H9 (cell line): ENCODE data around the gene RELCH. TPM values are rescaled to one million over a fixed set of nuclear protein-coding genes. Genes with fewer than 3 reads are reported as not detected.

ENCODE experiments used
- DNase-seq: peaks from one replicate; pipeline ENCODE4 v3.0.0-alpha.2; 2017
- H2AFZ ChIP-seq: one replicate; pipeline ENCODE4 v1.6.1; 2013; ENCODE audit warnings: mild to moderate bottlenecking, low read length, control low read depth, moderate library complexity
- H2AK5ac ChIP-seq: 2 replicates; pipeline ENCODE4 v1.6.1; 2013; ENCODE audit warnings: low read length, control low read depth, mixed read lengths; ENCODE audit not compliant: insufficient read length
- H2BK120ac ChIP-seq: one replicate; pipeline ENCODE4 v1.6.1; 2013; ENCODE audit warnings: low read depth, mild to moderate bottlenecking, low read length, control low read depth, inconsistent platforms; ENCODE audit not compliant: poor library complexity, severe bottlenecking
- H2BK12ac ChIP-seq: 2 replicates; pipeline ENCODE4 v1.6.1; 2013; ENCODE audit warnings: low read length, control low read depth, mixed read lengths, low read depth; ENCODE audit not compliant: insufficient read length
- H2BK15ac ChIP-seq: 2 replicates; pipeline ENCODE4 v1.6.1; 2013; ENCODE audit warnings: low read depth, low read length, control low read depth
- H2BK20ac ChIP-seq: one replicate; pipeline ENCODE4 v1.6.1; 2013; ENCODE audit warnings: low read depth, mild to moderate bottlenecking, low read length, control low read depth, inconsistent platforms; ENCODE audit not compliant: poor library complexity, severe bottlenecking
- H2BK5ac ChIP-seq: 2 replicates; pipeline ENCODE4 v1.6.1; 2013; ENCODE audit warnings: low read length, control low read depth, mixed read lengths; ENCODE audit not compliant: insufficient read length
- H3K14ac ChIP-seq: 2 replicates; pipeline ENCODE4 v1.6.1; 2013; ENCODE audit warnings: low read length, control low read depth; ENCODE audit not compliant: insufficient read depth
- H3K18ac ChIP-seq: 2 replicates; pipeline ENCODE4 v1.6.1; 2013; ENCODE audit warnings: low read depth, mild to moderate bottlenecking, mixed read lengths, low read length, control low read depth; ENCODE audit not compliant: insufficient read length
- H3K23ac ChIP-seq: 2 replicates; pipeline ENCODE4 v1.6.1; 2013; ENCODE audit warnings: low read length, control low read depth, mixed read lengths, low read depth; ENCODE audit not compliant: insufficient read length
- H3K23me2 ChIP-seq: 2 replicates; pipeline ENCODE4 v1.6.1; 2013; ENCODE audit warnings: low read depth, mild to moderate bottlenecking, mixed read lengths, low read length, control low read depth; ENCODE audit not compliant: insufficient read length, poor library complexity, severe bottlenecking
- H3K27ac ChIP-seq: 2 replicates; pipeline ENCODE4 v1.5.1; 2013; ENCODE audit warnings: low read length, control low read depth, mixed read lengths, low read depth; ENCODE audit not compliant: insufficient read length
- H3K27me3 ChIP-seq: 2 replicates; pipeline ENCODE4 v1.6.1; 2013; ENCODE audit warnings: low read length, control low read depth, inconsistent platforms; ENCODE audit not compliant: insufficient read depth
- H3K4ac ChIP-seq: 2 replicates; pipeline ENCODE4 v1.6.1; 2013; ENCODE audit warnings: low read depth, mild to moderate bottlenecking, control low read depth, inconsistent platforms, low read length, moderate library complexity
- H3K4me1 ChIP-seq: 2 replicates; pipeline ENCODE4 v1.6.1; 2013; ENCODE audit warnings: low read length, control low read depth, inconsistent platforms; ENCODE audit not compliant: insufficient read depth
- H3K4me2 ChIP-seq: 2 replicates; pipeline ENCODE4 v1.6.1; 2013; ENCODE audit warnings: low read length, control low read depth, mixed read lengths; ENCODE audit not compliant: insufficient read length, insufficient read depth
- H3K56ac ChIP-seq: 2 replicates; pipeline ENCODE4 v1.6.1; 2013; ENCODE audit warnings: low read depth, mild to moderate bottlenecking, mixed read lengths, low read length, control low read depth; ENCODE audit not compliant: insufficient read length
- H3K79me1 ChIP-seq: 2 replicates; pipeline ENCODE4 v1.6.1; 2013; ENCODE audit warnings: low read depth, mild to moderate bottlenecking, moderate library complexity, low read length, control low read depth, inconsistent platforms; ENCODE audit not compliant: insufficient read depth, poor library complexity, severe bottlenecking
- H3K79me2 ChIP-seq: 2 replicates; pipeline ENCODE4 v1.6.1; 2013; ENCODE audit warnings: low read length, control low read depth, inconsistent platforms; ENCODE audit not compliant: insufficient read depth
- H3K9ac ChIP-seq: 2 replicates; pipeline ENCODE4 v1.6.1; 2013; ENCODE audit warnings: low read length, control low read depth, mixed read lengths; ENCODE audit not compliant: insufficient read length; ENCODE audit errors: extremely low read depth
- H3K9me3 ChIP-seq: one replicate; pipeline ENCODE4 v1.6.1; 2013; ENCODE audit warnings: low read depth, low read length, inconsistent platforms; ENCODE audit not compliant: control insufficient read depth
- H3T11ph ChIP-seq: one replicate; pipeline ENCODE4 v1.6.1; 2013; ENCODE audit warnings: mild to moderate bottlenecking, low read length, control low read depth, inconsistent platforms
- H4K20me1 ChIP-seq: one replicate; pipeline ENCODE4 v1.6.1; 2013; ENCODE audit not compliant: control insufficient read depth, insufficient read length, insufficient read depth
- H4K5ac ChIP-seq: 2 replicates; pipeline ENCODE4 v1.6.1; 2013; ENCODE audit warnings: low read depth, mild to moderate bottlenecking, mixed read lengths, low read length, control low read depth; ENCODE audit not compliant: insufficient read length
- H4K8ac ChIP-seq: replicated peaks from 2 replicates; pipeline ENCODE4 v1.6.1; 2013; ENCODE audit warnings: low read length, control low read depth, mixed read lengths, low read depth; ENCODE audit not compliant: insufficient read length
- H4K91ac ChIP-seq: 2 replicates; pipeline ENCODE4 v1.6.1; 2013; ENCODE audit warnings: low read depth, mild to moderate bottlenecking, moderate library complexity, mixed read lengths, low read length, control low read depth; ENCODE audit not compliant: insufficient read length
- H3K27ac Mint-ChIP-seq, 3 experiments: 2 replicates in 2 of 3; 3 replicates in 1 of 3; pipeline ENCODE4 v1.8.0; 2020 to 2021; ENCODE audit warnings: mixed read lengths in 3 of 3, mild to moderate bottlenecking in 1 of 3, moderate library complexity in 1 of 3
- H3K27me3 Mint-ChIP-seq: 2 replicates; pipeline ENCODE4 v1.8.0; 2021; ENCODE audit warnings: low read depth, mild to moderate bottlenecking, moderate library complexity, mixed read lengths
- H3K36me3 Mint-ChIP-seq, 3 experiments: 2 replicates in 2 of 3; 3 replicates in 1 of 3; pipeline ENCODE4 v1.8.0; 2020 to 2021; ENCODE audit warnings: low read depth in 3 of 3, mixed read lengths in 3 of 3; ENCODE audit not compliant: insufficient read depth in 1 of 3
- H3K4me1 Mint-ChIP-seq, 2 experiments: 2 replicates each; pipeline ENCODE4 v1.8.0; 2020; ENCODE audit warnings: mixed read lengths in 2 of 2
- H3K4me3 Mint-ChIP-seq, 2 experiments: 2 replicates in 1 of 2; 3 replicates in 1 of 2; pipeline ENCODE4 v1.8.0; 2020 to 2021; ENCODE audit warnings: mild to moderate bottlenecking in 2 of 2, mixed read lengths in 2 of 2, moderate library complexity in 1 of 2
- H3K9me3 Mint-ChIP-seq, 2 experiments: 2 replicates in 1 of 2; 3 replicates in 1 of 2; pipeline ENCODE4 v1.8.0; 2020; ENCODE audit warnings: mild to moderate bottlenecking in 2 of 2, mixed read lengths in 2 of 2, moderate library complexity in 1 of 2
- WGBS: extraction: QIAGEN DNeasy Blood & Tissue Kit; methylation state at CpG from one replicate; pipeline ENCODE4 v1.1.7; 2013; ENCODE audit warnings: missing lambda C conversion rate, low lambda C conversion rate, mixed read lengths; ENCODE audit not compliant: insufficient read length; ENCODE audit errors: extremely low coverage; 5-methylcytosine and 5-hydroxymethylcytosine counted together
- total RNA-seq: library from RNA; stranded (reverse); gene quantifications from 2 replicates; pipeline ENCODE4 v1.2.1, GENCODE V29; 2021
- TF ChIP-seq, protein P1 (sequence below): fragments of 200-600 bp; sonication (generic); conservative IDR thresholded peaks from 3 replicates; pipeline ENCODE4 v1.8.0; 2021; ENCODE audit warnings: antibody characterized with exemption, mild to moderate bottlenecking

The RELCH gene
- total RNA-seq, 1 experiment from 2014 or later: 32.3 TPM

DNA sequence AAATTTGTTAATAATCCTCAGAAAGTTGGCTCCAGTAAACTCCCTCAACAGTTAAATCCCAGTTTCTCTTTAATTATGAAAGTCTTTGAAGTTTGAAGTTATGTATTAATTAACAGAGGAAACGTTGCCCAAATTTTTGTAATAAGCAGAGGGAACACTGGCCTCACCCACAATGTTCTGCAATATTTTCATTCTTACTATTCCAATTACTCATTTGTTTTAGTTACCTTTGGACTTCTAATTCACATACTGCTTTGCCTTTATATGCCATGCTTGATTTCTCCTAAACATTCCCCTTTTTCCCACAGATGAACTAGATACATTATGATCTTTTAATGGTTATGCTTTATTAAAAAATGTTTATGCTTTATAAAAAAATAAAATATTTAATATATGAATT, 61.3 kb downstream of the RELCH start:
- H2AFZ ChIP-seq: no peak overlapping the region
- no peak for DNase-seq
- TF ChIP-seq, protein P1, sequence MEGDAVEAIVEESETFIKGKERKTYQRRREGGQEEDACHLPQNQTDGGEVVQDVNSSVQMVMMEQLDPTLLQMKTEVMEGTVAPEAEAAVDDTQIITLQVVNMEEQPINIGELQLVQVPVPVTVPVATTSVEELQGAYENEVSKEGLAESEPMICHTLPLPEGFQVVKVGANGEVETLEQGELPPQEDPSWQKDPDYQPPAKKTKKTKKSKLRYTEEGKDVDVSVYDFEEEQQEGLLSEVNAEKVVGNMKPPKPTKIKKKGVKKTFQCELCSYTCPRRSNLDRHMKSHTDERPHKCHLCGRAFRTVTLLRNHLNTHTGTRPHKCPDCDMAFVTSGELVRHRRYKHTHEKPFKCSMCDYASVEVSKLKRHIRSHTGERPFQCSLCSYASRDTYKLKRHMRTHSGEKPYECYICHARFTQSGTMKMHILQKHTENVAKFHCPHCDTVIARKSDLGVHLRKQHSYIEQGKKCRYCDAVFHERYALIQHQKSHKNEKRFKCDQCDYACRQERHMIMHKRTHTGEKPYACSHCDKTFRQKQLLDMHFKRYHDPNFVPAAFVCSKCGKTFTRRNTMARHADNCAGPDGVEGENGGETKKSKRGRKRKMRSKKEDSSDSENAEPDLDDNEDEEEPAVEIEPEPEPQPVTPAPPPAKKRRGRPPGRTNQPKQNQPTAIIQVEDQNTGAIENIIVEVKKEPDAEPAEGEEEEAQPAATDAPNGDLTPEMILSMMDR: no peak
- H3K9me3 ChIP-seq: no peaks in the 10 kb centered on the region
- H3K27ac ChIP-seq: no peak overlapping the region
- Mint-ChIP-seq H3K36me3 (peaks cover 0 to 9% (median 8%) of the 10 kb centered on the region in 3 experiments; a peak in 5 of 7 replicates), H3K4me1 (no peaks in the 10 kb centered on the region), H3K9me3 (no peaks in the 10 kb centered on the region), H3K27ac (no peak overlapping the region), H3K4me3 (no peak overlapping the region), H3K27me3 (no peaks in the 10 kb centered on the region)
- no peaks in the 10 kb centered on the region for H3K79me2 ChIP-seq
- H3K23ac ChIP-seq: no peak overlapping the region
- H3K23me2 ChIP-seq: no peaks in the 10 kb centered on the region
- H3K18ac ChIP-seq: no peak overlapping the region
- no peak overlapping the region for H3T11ph ChIP-seq
- H3K4me1 ChIP-seq: no peaks in the 10 kb centered on the region
- no peak overlapping the region for H4K5ac ChIP-seq
- no peaks in the 10 kb centered on the region for H3K27me3 ChIP-seq
- no peak overlapping the region for H2BK120ac ChIP-seq
- no peak overlapping the region for H4K91ac ChIP-seq
- WGBS: no CpG with 5 or more reads among the region's 1 CpG
- H4K20me1 ChIP-seq: no peaks in the 10 kb centered on the region
- H3K56ac ChIP-seq: no peak overlapping the region
- no peak overlapping the region for H3K4me2 ChIP-seq
- H3K4ac ChIP-seq: no peak overlapping the region
- H3K79me1 ChIP-seq: no peaks in the 10 kb centered on the region
- no peak overlapping the region for H2BK15ac ChIP-seq
- no peak overlapping the region for H3K14ac ChIP-seq
- H2BK5ac ChIP-seq: no peak overlapping the region
- H2BK12ac ChIP-seq: no peak overlapping the region
- no peak overlapping the region for H4K8ac ChIP-seq
- H3K9ac ChIP-seq: no peak overlapping the region
- no peak overlapping the region for H2BK20ac ChIP-seq
- H2AK5ac ChIP-seq: no peak overlapping the region
